ENCODE measurements around the gene C1orf198.

The C1orf198 gene

GRCh38 chr1:230806552-230806951 lies 61.8 kb downstream of the C1orf198 start:
- no peak for DNase-seq

DNA sequence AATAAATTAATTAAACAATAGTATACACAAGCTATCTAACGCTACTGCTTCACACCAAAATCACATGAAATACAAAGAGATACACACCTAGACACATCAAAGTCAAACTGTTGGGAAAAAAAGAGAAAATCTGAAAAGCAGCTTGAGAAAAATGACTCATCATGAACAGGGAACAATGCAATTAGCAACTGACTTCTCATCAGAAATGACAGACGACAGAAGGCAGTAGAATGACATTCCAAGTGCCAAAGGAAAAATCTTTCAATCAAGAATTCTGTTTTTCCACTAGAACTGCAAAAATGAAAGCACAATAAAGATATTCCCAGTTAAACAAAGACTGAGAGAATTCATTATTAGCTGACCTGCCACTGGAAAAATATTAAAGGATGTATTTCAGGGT lies 63.9 kb downstream of the C1orf198 start:
- DNase-seq = no peak

DNA sequence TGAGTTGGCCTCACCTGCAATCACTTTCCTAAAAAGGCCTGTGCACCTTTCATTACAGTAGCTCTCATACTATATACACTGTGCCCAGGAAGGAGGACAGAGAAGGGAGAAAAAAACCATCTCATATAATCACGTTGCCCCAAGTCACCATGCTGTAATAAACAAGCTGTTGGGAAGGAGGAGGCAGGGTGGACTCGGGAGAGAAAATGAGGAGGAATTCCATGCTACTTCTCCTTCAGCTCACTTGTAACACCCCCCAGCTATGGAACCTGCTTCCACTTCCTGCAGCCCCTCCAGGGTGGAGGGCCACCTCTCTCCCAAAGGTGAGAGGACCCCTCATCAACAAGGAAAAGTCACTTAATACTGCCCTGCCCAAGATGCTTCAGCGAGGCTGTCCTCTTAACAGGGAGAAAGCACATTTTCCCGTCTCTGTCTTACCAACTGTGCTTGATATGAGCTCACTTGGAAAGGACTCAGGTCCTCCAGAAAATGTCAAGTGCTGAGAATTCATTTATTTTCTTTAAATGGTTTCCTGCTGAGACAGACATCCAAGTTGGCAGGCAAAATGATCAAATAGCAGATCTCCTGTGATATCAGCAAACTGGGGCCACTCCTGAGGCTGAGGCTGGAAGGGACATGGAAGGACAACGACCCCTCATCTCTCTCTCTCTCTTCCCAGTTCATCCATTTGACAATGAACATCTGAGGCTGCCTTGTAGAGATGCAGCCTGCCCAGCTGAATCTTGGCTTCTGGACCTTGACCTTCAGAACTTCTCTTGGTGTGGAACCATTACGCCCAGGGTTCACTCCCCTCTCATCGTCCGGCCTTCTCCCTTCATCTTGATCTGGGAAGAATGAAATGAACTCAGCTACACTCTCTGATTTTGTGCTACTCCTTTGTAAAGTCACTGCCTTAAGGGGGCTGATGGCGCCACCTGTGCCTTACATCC lies 67.2 kb downstream of the C1orf198 start:
- DNase-seq = no peak

- no peak for DNase-seq
These were observed 69.8 kb downstream of the C1orf198 start for GRCh38 chr1:230798491-230798890.

DNA sequence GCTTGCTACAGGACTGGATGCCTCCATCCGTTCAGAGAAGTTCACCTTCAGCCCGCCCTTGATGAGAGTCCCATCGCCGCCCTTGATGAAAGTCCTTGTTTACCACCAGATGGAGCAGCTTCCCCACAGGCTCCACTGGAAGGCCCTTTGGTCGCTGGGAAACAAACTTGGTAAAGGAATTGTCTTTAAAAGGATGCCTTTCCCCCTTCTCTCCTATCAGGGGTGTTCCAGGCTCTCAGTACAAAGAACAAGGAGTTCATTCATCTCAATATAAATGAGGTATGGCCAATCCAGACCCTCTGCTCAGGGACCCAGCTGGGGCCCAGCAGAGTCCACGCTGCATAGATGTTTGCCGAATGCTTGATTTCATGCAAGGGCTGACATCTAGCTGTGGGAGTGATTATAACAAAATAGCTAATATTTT lies 70.4 kb downstream of the C1orf198 start:
- no peak for DNase-seq

GRCh38 chr1:230797376-230797920 lies 70.9 kb downstream of the C1orf198 start:
- no peak for DNase-seq

GRCh38 chr1:230796626-230797025 lies 71.7 kb downstream of the C1orf198 start:
- DNase-seq = no peak

DNA sequence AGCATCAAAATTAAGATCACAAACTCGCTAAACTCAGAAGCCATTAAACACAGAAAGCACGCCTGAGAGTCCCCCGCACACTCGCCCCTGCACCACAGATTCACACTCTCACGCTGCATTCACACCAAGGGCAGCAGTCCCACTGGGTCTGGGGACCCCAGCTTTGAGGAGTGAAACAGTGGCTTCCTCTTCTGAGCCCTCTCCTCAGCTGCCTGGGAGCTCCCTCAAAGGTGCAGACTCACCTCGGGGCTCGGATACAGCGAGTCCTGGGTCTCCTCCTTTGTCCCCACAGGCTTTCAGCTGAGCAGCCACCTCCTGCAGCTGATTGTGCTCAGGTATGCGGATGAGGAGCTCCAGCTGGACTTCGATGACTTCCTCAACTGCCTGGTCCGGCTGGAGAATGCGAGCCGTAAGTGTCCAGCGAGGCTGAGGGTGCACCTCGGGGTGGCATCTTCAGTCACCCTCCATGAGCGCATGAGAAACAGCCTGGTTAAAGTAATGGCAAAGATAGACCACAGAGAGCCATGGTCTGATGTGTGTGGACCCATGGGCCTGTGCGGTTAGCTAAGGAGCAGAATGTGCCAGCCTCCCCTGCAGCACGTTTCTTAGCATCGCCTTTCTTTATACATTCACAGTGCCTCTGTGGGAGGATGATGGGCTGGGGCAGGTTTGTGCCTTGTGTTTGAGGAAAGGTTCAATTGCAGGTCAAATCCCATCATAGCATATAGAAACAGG lies 73.3 kb downstream of the C1orf198 start:
- DNase-seq = no peak

GRCh38 chr1:230794431-230794830 lies 73.9 kb downstream of the C1orf198 start:
- no peak for DNase-seq

DNA sequence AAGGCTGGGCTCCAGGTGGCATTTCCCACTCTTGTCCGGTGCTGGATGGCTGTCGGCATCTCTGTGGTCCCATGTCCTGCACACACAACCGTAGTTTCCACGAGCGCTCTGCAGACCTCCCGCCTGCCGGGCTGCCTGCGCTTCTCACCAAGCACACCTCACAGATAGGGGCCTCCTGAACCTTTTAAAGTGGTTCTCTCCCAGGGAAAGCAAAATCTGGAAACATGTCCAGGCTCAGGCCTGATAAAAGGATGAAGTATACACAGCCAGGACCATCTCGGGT lies 74.9 kb downstream of the C1orf198 start:
- no peak for DNase-seq

DNA sequence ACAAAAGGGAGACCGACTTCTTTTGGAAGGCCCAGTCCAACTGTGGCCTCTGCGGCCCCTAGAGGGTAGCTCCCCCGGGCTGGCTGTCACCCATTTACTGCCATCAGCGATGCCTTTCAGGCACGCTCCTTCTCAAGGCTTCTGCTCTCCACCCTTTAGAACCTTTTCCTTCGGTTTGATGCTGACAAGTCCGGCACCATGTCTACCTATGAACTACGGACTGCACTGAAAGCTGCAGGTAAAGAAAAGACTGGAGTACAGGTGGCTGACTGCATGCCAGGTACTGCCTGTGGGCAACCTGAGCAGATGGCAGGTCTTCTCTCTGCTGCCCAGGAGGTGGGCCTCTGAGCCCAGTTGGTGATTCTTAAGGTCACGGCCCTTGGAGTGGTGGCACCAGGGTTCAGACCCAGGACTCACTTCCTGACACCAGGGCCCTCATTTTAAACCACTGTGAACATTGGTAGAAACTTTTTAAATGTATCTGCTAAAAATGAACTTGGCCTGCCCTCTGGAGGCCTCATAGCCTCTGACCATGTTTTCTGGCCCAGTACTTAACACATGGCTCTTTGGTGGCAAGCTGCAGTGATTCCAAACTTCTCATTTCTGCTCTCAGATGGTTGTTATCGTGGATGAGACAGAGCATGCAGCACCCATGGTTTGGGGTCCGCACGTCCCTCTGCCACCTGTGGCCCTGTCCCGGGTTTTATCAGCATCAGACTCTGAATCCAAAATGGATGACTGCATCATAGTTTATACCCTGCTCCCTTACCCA lies 75.4 kb downstream of the C1orf198 start:
- DNase-seq = no peak

GRCh38 chr1:230791986-230792564 lies 76.2 kb downstream of the C1orf198 start:
- no peak for DNase-seq

DNA sequence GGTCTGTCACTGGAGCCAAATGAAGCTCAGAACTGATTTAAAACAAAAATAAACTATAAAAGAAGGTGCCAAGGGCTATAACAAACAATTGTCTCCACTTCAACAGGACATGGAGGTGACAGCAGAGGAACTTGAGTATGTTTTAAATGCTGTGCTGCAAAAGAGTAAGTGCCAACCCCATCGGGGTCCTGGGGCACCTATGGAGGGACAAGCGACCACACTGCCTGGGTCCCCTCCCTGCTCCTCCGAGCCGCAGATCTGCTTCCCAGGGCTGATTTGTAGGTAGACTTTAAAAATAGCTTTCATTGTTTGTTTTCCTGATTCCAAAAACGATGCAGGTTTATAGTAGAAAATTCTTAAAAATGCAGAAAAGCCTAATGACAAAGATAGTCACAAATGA lies 78.3 kb downstream of the C1orf198 start:
- DNase-seq = no peak

- no peak for DNase-seq
These were observed 79.6 kb downstream of the C1orf198 start for GRCh38 chr1:230788561-230789275.

GRCh38 chr1:230787471-230787870 lies 80.8 kb downstream of the C1orf198 start:
- no peak for DNase-seq

Data from activated effector memory CD4-positive, alpha-beta T cell treated with Interleukin-2 at 50 U/mL for 16 hours (primary cell).